ENCODE measurements around the gene TBX18. TPM values are rescaled to one million over a fixed set of nuclear protein-coding genes. Genes with fewer than 3 reads are reported as not detected.

Gene TBX18
- total RNA-seq, 1 experiment from 2014 or later, result 14.4 TPM

- no peaks in the 10 kb centered on the region for H3K9me3 ChIP-seq (ENCODE audit: control insufficient read depth in 1 of 2, insufficient read depth in 1 of 2, low read depth in 1 of 2, low read length in 2 of 2)
- no peaks in the 10 kb centered on the region for H3K79me2 ChIP-seq (ENCODE audit: insufficient read depth, low read length)
- no peak overlapping the region for H3K4me2 ChIP-seq (ENCODE audit: low read length)
- TF ChIP-seq TCF7L2 (IDR thresholded peaks at IDR 0.05; ENCODE audit: borderline replicate concordance, extremely low read depth, insufficient read depth, insufficient read length) (no peak), EZH2 (IDR thresholded peaks at IDR 0.05) (no peak)
- H3K27me3 ChIP-seq (ENCODE audit: insufficient read depth, low read length), result peaks cover 4% of the 10 kb centered on the region; the same call in 1 of the 2 replicates
- H3K36me3 ChIP-seq (ENCODE audit: control insufficient read depth in 1 of 2, insufficient read depth in 2 of 2, low read length in 2 of 2), result no peaks in the 10 kb centered on the region
- ChIA-PET POLR2A (no interaction called here), RAD21 (ENCODE audit: low non-redundant PET in 1 of 2, low total read pairs in 2 of 2, uncharacterized antibody in 2 of 2, unreplicated experiment in 2 of 2) (no interaction called here), CTCF (no interaction called here)
- H3K9me2 ChIP-seq (ENCODE audit: insufficient read depth), result no peaks in the 10 kb centered on the region
- no peak overlapping the region for H3K27ac ChIP-seq (ENCODE audit: low read depth, low read length)
- no peak for DNase-seq (ENCODE audit: low read depth, low spot score)
- H4K20me1 ChIP-seq (ENCODE audit: insufficient read depth), result no peaks in the 10 kb centered on the region
- BruUV-seq (replicated peaks), result no TSS peak
- intact Hi-C loops (cut with micrococcal nuclease), result no loop called here
- no peak for ATAC-seq
- H2AFZ ChIP-seq (ENCODE audit: low read depth, low read length, poor library complexity, severe bottlenecking), result no peak overlapping the region
- H3K4me1 ChIP-seq (ENCODE audit: control insufficient read depth in 1 of 2, insufficient read depth in 2 of 2, low read length in 2 of 2), result peaks cover 0 to 5% of the 10 kb centered on the region in 2 experiments; a peak in 1 of 4 replicates
- no peak overlapping the region for H3K4me3 ChIP-seq (replicated peaks in 1 of 2; ENCODE audit: low read depth in 1 of 2, low read length in 2 of 2)
- H3K9ac ChIP-seq (ENCODE audit: low read length), result no peak overlapping the region
Observed at GRCh38 chr6:84743616-84744015, 20.8 kb downstream of the TBX18 start.

DNA sequence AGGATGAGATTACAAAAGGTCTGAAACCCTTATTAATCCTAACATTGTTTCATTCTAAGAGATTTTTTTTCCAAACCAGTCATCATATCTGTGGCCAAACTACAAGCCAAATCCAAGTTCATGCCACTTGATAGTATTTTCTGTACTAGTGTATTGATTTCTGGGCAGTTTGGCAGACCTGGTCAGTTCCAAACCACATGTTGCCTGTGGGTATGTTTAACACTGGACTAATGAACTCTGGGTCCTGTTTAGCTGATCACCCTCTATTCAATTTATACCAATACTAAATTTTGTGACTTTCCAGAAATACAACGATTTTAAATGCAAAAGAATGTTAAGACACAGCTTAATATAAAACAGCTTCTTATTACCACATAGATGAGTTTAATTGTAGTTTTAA, 24.0 kb downstream of the TBX18 start:
- Histone ChIP-seq H3K36me3 (ENCODE audit: control insufficient read depth in 1 of 2, insufficient read depth in 2 of 2, low read length in 2 of 2) (no peaks in the 10 kb centered on the region), H4K20me1 (ENCODE audit: insufficient read depth) (no peaks in the 10 kb centered on the region), H3K9me3 (ENCODE audit: control insufficient read depth in 1 of 2, insufficient read depth in 1 of 2, low read depth in 1 of 2, low read length in 2 of 2) (no peaks in the 10 kb centered on the region), H3K27me3 (ENCODE audit: insufficient read depth, low read length) (0 out of 2 replicates have a peak, but pooled peaks cover 4% of the 10 kb centered on the region), H2AFZ (ENCODE audit: low read depth, low read length, poor library complexity, severe bottlenecking) (no peak overlapping the region), H3K4me1 (ENCODE audit: control insufficient read depth in 1 of 2, insufficient read depth in 2 of 2, low read length in 2 of 2) (peaks cover 0 to 5% of the 10 kb centered on the region in 2 experiments; a peak in 1 of 4 replicates), H3K79me2 (ENCODE audit: insufficient read depth, low read length) (no peaks in the 10 kb centered on the region), H3K4me3 (replicated peaks in 1 of 2; ENCODE audit: low read depth in 1 of 2, low read length in 2 of 2) (no peak overlapping the region), H3K27ac (ENCODE audit: low read depth, low read length) (no peak overlapping the region), H3K9me2 (ENCODE audit: insufficient read depth) (no peaks in the 10 kb centered on the region), H3K4me2 (ENCODE audit: low read length) (no peak overlapping the region), H3K9ac (ENCODE audit: low read length) (no peak overlapping the region)
- RAD21 ChIA-PET (ENCODE audit: low non-redundant PET in 1 of 2, low total read pairs in 2 of 2, uncharacterized antibody in 2 of 2, unreplicated experiment in 2 of 2), result interaction anchor here in 1 of 2 experiments (0.6 kb wide), 1 partner anchor 311 kb away, joined by 3 read pairs; no protein-coding TSS in a partner anchor
- intact Hi-C loops (cut with micrococcal nuclease), result no loop called here
- ATAC-seq (no peak), DNase-seq (ENCODE audit: low read depth, low spot score) (no peak)
- POLR2A ChIA-PET, result no interaction called here
- no TSS peak for BruUV-seq (replicated peaks)
- TF ChIP-seq SIN3A (IDR thresholded peaks at IDR 0.05; ENCODE audit: low read depth) (no peak), JUND (IDR thresholded peaks at IDR 0.05) (no peak), EZH2phosphoT487 (IDR thresholded peaks at IDR 0.05; ENCODE audit: borderline replicate concordance) (no peak), POLR2A (IDR thresholded peaks at IDR 0.05; ENCODE audit: borderline replicate concordance, extremely low read depth, insufficient read depth, insufficient read length) (no peak), CEBPB (IDR thresholded peaks at IDR 0.05; ENCODE audit: low read depth) (no peak)
- TF ChIP-seq, protein P1, sequence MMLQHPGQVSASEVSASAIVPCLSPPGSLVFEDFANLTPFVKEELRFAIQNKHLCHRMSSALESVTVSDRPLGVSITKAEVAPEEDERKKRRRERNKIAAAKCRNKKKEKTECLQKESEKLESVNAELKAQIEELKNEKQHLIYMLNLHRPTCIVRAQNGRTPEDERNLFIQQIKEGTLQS (IDR thresholded peaks at IDR 0.05), result no peak
- TF ChIP-seq, protein P2, sequence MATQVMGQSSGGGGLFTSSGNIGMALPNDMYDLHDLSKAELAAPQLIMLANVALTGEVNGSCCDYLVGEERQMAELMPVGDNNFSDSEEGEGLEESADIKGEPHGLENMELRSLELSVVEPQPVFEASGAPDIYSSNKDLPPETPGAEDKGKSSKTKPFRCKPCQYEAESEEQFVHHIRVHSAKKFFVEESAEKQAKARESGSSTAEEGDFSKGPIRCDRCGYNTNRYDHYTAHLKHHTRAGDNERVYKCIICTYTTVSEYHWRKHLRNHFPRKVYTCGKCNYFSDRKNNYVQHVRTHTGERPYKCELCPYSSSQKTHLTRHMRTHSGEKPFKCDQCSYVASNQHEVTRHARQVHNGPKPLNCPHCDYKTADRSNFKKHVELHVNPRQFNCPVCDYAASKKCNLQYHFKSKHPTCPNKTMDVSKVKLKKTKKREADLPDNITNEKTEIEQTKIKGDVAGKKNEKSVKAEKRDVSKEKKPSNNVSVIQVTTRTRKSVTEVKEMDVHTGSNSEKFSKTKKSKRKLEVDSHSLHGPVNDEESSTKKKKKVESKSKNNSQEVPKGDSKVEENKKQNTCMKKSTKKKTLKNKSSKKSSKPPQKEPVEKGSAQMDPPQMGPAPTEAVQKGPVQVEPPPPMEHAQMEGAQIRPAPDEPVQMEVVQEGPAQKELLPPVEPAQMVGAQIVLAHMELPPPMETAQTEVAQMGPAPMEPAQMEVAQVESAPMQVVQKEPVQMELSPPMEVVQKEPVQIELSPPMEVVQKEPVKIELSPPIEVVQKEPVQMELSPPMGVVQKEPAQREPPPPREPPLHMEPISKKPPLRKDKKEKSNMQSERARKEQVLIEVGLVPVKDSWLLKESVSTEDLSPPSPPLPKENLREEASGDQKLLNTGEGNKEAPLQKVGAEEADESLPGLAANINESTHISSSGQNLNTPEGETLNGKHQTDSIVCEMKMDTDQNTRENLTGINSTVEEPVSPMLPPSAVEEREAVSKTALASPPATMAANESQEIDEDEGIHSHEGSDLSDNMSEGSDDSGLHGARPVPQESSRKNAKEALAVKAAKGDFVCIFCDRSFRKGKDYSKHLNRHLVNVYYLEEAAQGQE (IDR thresholded peaks at IDR 0.05; ENCODE audit: low read depth), result no peak
- CTCF ChIA-PET, result interaction anchor here (2.0 kb wide), 1 partner anchor 12 kb away, joined by 6 read pairs; no protein-coding TSS in a partner anchor

Measured in HCT116 (cell line).